Mesothelial cell of epicardium (in vitro differentiated cells): ENCODE results near the gene HSPB7. TPM values are rescaled to one million over a fixed set of nuclear protein-coding genes. Genes with fewer than 3 reads are reported as not detected.

Experiments used
- DNase-seq, 2 experiments: peaks; one replicate each; pipeline ENCODE4 v3.0.0; 2021; ENCODE audit warnings: low spot score in 2 of 2; ENCODE audit not compliant: unreplicated experiment in 2 of 2
- H3K27ac Mint-ChIP-seq: 2 replicates; pipeline ENCODE4 v1.8.0; 2021; ENCODE audit warnings: mixed read lengths
- H3K27me3 Mint-ChIP-seq: 2 replicates; pipeline ENCODE4 v1.8.0; 2021; ENCODE audit warnings: low read depth, mixed read lengths
- H3K36me3 Mint-ChIP-seq: 2 replicates; pipeline ENCODE4 v1.8.0; 2021; ENCODE audit warnings: mixed read lengths
- H3K4me1 Mint-ChIP-seq: 2 replicates; pipeline ENCODE4 v1.8.0; 2021; ENCODE audit warnings: mixed read lengths
- H3K4me3 Mint-ChIP-seq: 2 replicates; pipeline ENCODE4 v1.8.0; 2021; ENCODE audit warnings: mild to moderate bottlenecking, moderate library complexity, mixed read lengths
- H3K9me3 Mint-ChIP-seq: 2 replicates; pipeline ENCODE4 v1.8.0; 2021; ENCODE audit warnings: mixed read lengths
- CTCF ChIP-seq: fragments of 200-600 bp; sonication (generic); IDR thresholded peaks from one replicate; pipeline ENCODE4 v1.5.0; 2021; ENCODE audit warnings: antibody characterized with exemption; ENCODE audit not compliant: unreplicated experiment
- total RNA-seq: library from RNA; stranded (reverse); gene quantifications from 3 replicates; pipeline ENCODE4 v1.2.1, GENCODE V29; 2021

Gene HSPB7
- total RNA-seq, 1 donor from 2014 or later: 6.3 TPM

- peaks cover 55% of the 10 kb centered on the region for H3K4me1 Mint-ChIP-seq
- H3K4me3 Mint-ChIP-seq: no peak overlapping the region
- H3K9me3 Mint-ChIP-seq: no peaks in the 10 kb centered on the region
- TF ChIP-seq CTCF: no peak
- H3K27me3 Mint-ChIP-seq: no peaks in the 10 kb centered on the region
- no peak for DNase-seq
- no peaks in the 10 kb centered on the region for H3K36me3 Mint-ChIP-seq
- H3K27ac Mint-ChIP-seq: no peak overlapping the region
Measured at GRCh38 chr1:16015960-16016901, 1.6 kb downstream of the HSPB7 start.

- Mint-ChIP-seq H3K4me3 (no peak overlapping the region), H3K36me3 (no peaks in the 10 kb centered on the region), H3K9me3 (no peaks in the 10 kb centered on the region), H3K27me3 (no peaks in the 10 kb centered on the region), H3K27ac (peak overlapping the region; percentile 10), H3K4me1 (peaks cover 55% of the 10 kb centered on the region)
- TF ChIP-seq CTCF: no peak
- no peak for DNase-seq
Measured at GRCh38 chr1:16015491-16015890, 2.4 kb downstream of the HSPB7 start.

- TF ChIP-seq CTCF: no peak
- no peaks in the 10 kb centered on the region for H3K9me3 Mint-ChIP-seq
- H3K36me3 Mint-ChIP-seq: no peaks in the 10 kb centered on the region
- no peaks in the 10 kb centered on the region for H3K27me3 Mint-ChIP-seq
- peak overlapping the region; percentile 89 for H3K27ac Mint-ChIP-seq
- DNase-seq: peak in 1 of 2 experiments; percentile 51
- peak overlapping the region; percentile 44 for H3K4me3 Mint-ChIP-seq
- peaks cover 52% of the 10 kb centered on the region for H3K4me1 Mint-ChIP-seq
Measured at GRCh38 chr1:16014509-16015482, 3.0 kb downstream of the HSPB7 start.

- no peak for DNase-seq
- no peak for TF ChIP-seq CTCF
- Mint-ChIP-seq H3K36me3 (no peaks in the 10 kb centered on the region), H3K27ac (peak overlapping the region; percentile 89), H3K4me1 (peaks cover 43% of the 10 kb centered on the region), H3K9me3 (no peaks in the 10 kb centered on the region), H3K27me3 (no peaks in the 10 kb centered on the region), H3K4me3 (peak overlapping the region; percentile 28)
Measured at GRCh38 chr1:16013908-16014258, 4.0 kb downstream of the HSPB7 start.

GRCh38 chr1:16013220-16013907, 4.5 kb downstream of the HSPB7 start:
- no peak for TF ChIP-seq CTCF
- no peaks in the 10 kb centered on the region for H3K9me3 Mint-ChIP-seq
- no peaks in the 10 kb centered on the region for H3K36me3 Mint-ChIP-seq
- peak in 1 of 2 experiments; percentile 54 for DNase-seq
- peaks cover 38% of the 10 kb centered on the region for H3K4me1 Mint-ChIP-seq
- no peaks in the 10 kb centered on the region for H3K27me3 Mint-ChIP-seq
- peak overlapping the region; percentile 89 for H3K27ac Mint-ChIP-seq
- H3K4me3 Mint-ChIP-seq: peak overlapping the region; percentile 28
